ENCODE results near the gene CA12.

Gene CA12

DNA sequence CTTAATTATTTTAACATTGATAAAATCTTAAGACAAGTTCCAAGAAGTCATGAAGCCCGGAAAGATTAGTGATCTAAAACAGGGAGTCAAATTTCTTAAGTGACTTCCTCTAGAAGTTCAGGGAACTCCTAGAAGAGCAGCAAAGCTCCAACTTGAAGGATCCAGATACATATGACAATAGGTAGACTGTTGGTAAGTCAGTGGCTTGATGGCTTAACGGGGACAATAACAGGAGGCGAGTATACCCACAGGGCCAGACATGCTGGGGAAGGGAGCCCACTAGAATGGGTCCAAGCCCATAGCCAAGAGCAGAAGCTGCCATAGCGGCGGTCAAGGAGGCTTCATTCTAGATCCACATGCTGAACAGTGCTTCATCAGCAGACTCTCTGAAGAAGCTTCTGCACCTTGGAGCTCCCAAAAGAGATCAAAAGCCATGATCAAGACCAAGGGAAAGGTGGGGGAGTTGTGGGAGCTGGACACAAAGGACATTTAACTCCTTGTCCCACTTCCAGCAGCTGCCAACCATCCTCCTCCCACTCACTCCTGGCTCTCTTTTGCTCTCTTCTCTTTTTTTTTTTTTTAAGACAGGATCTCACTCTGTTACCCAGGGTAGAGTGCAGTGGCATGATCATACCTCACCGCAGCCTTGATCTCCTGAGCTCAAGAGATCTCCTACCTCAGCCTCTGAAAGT lies 10.2 kb upstream of the CA12 start:
- H3K4me3 ChIP-seq (ENCODE audit: low read depth, low read length), result no peak overlapping the region

DNA sequence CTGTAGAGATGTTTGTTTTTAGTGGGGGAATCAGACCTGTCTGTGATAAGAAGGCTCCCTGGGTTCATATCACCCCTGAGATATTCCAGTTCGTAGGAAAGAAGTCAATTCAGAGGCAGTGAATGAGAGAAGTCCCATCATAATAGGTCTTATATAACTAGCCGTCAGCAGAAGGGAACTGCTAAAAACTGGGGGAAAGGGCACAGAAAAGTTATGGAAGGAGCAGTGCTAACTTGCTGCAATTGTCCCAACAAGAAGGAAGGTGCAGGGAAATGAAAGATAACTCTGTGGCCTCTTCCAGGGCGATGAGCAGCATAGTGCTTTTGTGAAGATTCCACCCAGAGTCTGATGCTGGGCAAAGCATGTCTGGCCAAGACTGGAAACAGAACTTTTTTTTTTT lies 9.0 kb upstream of the CA12 start:
- TF ChIP-seq, protein P1, sequence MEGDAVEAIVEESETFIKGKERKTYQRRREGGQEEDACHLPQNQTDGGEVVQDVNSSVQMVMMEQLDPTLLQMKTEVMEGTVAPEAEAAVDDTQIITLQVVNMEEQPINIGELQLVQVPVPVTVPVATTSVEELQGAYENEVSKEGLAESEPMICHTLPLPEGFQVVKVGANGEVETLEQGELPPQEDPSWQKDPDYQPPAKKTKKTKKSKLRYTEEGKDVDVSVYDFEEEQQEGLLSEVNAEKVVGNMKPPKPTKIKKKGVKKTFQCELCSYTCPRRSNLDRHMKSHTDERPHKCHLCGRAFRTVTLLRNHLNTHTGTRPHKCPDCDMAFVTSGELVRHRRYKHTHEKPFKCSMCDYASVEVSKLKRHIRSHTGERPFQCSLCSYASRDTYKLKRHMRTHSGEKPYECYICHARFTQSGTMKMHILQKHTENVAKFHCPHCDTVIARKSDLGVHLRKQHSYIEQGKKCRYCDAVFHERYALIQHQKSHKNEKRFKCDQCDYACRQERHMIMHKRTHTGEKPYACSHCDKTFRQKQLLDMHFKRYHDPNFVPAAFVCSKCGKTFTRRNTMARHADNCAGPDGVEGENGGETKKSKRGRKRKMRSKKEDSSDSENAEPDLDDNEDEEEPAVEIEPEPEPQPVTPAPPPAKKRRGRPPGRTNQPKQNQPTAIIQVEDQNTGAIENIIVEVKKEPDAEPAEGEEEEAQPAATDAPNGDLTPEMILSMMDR (IDR thresholded peaks at IDR 0.05; ENCODE audit: low read depth, low read length), result no peak

More for the DNA sequence above, 10.2 kb upstream of the CA12 start:
- TF ChIP-seq, protein P1 (IDR thresholded peaks at IDR 0.05; ENCODE audit: low read depth, low read length), result no peak

DNA sequence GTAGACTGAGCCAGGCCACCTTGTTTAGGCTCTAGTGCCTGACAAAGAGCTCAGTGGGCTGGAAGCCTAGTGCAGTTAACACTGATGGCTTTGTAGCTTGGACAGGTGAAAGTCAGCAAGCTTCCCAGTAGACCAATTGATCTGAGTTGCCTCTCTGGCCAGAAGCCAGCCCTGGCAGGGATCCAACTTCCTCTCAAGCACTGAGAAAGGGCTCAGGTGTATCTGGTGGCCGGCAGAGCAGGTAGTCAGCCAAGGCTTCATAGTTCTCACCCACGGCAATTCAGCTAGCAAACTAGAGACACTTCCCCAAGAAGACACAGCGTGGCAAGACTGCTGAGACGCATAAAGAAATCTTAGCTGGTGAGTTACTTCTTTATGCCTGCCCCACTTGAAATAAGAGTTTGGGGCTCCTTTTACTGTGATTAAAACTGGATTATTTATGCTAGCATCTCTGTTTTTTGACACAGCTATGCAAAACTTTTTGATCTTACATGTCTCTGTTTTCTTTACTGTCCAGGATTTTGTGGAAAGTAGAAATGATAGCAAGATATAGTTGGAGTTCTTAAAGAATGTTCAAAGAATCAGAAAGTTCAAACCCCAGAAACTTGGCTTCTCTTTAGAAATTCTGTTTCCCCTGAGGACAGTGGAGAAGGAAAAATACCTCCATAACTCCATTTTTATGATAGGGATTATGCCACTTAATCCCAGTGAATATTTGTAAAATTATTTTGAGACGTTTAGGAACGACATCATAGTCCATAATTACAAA lies 8.4 kb upstream of the CA12 start:
- TF ChIP-seq, protein P1 (IDR thresholded peaks at IDR 0.05; ENCODE audit: low read depth, low read length), result no peak
- no peak overlapping the region for H3K4me3 ChIP-seq (ENCODE audit: low read depth, low read length)

More for the DNA sequence above, 9.0 kb upstream of the CA12 start:
- no peak overlapping the region for H3K4me3 ChIP-seq (ENCODE audit: low read depth, low read length)

DNA sequence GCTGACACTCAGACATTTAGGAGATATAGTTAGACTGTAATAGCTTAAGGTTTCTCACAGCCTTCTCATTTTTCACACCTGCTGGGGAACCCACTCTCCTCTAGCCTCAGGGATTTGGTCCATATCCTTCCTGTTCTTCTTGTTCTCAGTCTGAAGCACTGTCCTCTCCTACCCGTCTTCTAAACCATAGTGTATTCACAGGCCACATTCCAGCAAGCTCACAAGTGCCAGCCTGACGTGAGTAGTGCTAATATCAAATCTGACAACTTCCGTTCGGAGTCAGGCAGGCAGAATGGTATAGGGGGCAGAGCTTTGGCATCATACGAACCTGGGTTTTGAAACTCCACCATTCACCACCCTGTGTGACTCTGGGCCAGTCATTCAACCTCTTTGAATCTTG lies 6.9 kb upstream of the CA12 start:
- TF ChIP-seq, protein P1 (IDR thresholded peaks at IDR 0.05; ENCODE audit: low read depth, low read length), result no peak

DNA sequence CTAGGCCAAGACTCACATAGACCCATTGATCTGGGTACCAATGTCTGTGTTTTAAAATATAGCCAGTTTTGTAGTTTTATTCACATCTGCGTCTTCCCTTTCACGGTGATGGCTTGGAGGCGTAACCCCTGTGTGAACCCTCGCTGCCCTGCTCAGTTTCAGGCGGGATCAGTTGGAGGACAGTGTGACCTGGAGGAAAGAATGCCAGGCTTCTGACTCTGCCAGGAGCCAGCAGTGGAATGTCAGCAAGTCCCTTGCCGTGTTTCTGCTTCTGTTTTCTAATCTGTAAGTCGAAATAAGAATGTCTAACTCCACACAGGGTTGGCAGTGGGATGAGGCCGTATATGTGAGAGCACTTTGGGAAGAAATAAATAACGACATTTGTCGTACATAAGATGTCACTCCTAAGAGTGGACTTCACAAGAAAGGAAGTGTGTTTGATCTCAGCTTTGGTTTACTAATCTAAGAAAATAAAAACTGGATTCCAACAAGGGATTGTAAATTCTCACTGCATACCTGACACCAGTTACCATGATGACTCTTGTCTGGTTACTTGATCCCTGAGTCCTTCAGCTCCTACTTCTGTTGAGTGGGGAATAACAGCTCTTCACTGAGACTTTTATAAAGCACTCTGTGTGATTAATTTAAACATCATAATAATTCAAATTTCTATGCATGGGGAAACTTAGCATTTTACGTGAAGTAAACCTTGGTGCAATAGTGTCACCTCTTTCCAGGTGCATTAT lies 6.3 kb upstream of the CA12 start:
- H3K4me3 ChIP-seq (ENCODE audit: low read depth, low read length), result no peak overlapping the region
- TF ChIP-seq, protein P1 (IDR thresholded peaks at IDR 0.05; ENCODE audit: low read depth, low read length), result no peak

More for the DNA sequence above, 6.9 kb upstream of the CA12 start:
- H3K4me3 ChIP-seq (ENCODE audit: low read depth, low read length), result no peak overlapping the region

DNA sequence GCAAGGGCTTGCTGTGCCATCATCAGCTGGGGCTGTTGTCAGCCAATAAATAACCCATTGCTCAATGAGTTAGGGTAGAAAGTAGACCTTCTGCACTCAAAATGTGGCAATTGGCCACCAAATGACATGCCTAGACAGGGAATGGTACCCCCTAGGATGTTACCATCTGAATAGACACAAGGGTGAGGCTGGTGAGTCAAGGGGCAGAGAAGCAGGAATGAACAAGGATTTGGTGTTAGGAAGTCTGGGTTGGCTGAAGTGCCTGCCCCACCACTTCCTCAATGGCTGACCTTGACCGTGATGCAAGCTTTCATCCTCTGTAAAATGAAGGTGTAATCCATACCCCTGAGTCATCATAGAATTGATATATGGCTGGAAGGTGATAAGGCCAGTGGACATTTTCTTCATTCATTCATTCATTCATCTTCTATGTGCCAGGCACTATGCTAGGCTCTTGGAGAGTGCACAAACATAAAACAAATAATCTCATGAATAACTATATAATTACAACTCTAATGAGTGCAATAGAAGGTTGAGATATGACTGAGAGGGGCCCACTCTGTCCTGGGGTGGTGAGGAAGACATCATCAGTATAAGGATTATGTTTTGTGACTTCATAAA lies 4.4 kb upstream of the CA12 start:
- no peak overlapping the region for H3K4me3 ChIP-seq (ENCODE audit: low read depth, low read length)
- TF ChIP-seq, protein P1 (IDR thresholded peaks at IDR 0.05; ENCODE audit: low read depth, low read length), result no peak

All from WI38 (cell line).